ENCODE results near the gene FBXL7.

Gene FBXL7

DNA sequence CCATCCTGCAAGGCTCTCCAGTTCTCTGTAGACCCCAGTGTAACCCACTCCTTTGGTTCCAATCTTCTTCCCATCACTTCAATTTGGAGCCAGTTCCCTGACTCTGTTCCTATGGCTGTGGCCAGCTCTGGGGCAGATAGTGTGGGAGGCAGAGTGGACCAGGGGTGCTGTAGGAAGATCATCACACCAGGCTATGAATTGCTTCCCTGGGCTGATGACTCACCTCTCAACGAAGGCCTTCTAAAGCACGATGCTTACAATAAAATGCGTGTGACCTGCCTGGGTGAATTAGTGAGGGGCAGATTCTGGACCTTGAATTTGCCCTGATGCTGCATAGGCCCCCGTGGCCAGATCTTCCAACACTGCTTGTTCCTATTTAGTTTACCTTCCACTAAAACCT is 289.7 kb downstream of the FBXL7 start:
- no peak overlapping the region for H3K4me2 ChIP-seq (ENCODE audit: insufficient read depth, low read length)
- H3K4me1 ChIP-seq (ENCODE audit: insufficient read depth, low read length), result peaks cover 10% of the 10 kb centered on the region
- H2AFZ ChIP-seq (ENCODE audit: low read depth, low read length), result no peak overlapping the region
- no peaks in the 10 kb centered on the region for H3K9me3 ChIP-seq (ENCODE audit: insufficient read depth, low read length, severe bottlenecking)
- no peak for DNase-seq
- ATAC-seq (ENCODE audit: insufficient read depth, low read depth), result no peak
- peaks cover 2% of the 10 kb centered on the region; the same call in 1 of the 2 replicates for H4K20me1 ChIP-seq (ENCODE audit: insufficient read depth, low read length)
- no peaks in the 10 kb centered on the region for H3K27me3 ChIP-seq (ENCODE audit: insufficient read depth, low read length, poor library complexity)
- no peaks in the 10 kb centered on the region for H3K36me3 ChIP-seq (ENCODE audit: insufficient read depth, low read length)
- no peak overlapping the region for H3K27ac ChIP-seq (ENCODE audit: low read length)
- TF ChIP-seq, protein P1, sequence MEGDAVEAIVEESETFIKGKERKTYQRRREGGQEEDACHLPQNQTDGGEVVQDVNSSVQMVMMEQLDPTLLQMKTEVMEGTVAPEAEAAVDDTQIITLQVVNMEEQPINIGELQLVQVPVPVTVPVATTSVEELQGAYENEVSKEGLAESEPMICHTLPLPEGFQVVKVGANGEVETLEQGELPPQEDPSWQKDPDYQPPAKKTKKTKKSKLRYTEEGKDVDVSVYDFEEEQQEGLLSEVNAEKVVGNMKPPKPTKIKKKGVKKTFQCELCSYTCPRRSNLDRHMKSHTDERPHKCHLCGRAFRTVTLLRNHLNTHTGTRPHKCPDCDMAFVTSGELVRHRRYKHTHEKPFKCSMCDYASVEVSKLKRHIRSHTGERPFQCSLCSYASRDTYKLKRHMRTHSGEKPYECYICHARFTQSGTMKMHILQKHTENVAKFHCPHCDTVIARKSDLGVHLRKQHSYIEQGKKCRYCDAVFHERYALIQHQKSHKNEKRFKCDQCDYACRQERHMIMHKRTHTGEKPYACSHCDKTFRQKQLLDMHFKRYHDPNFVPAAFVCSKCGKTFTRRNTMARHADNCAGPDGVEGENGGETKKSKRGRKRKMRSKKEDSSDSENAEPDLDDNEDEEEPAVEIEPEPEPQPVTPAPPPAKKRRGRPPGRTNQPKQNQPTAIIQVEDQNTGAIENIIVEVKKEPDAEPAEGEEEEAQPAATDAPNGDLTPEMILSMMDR (IDR thresholded peaks at IDR 0.05; ENCODE audit: borderline replicate concordance, extremely low read depth, low read length, poor library complexity, severe bottlenecking), result no peak
- TF ChIP-seq EZH2 (IDR thresholded peaks at IDR 0.05; ENCODE audit: borderline replicate concordance, low read depth, low read length, severe bottlenecking), result no peak
- no peaks in the 10 kb centered on the region for H3K79me2 ChIP-seq (ENCODE audit: insufficient read depth, low read length)
- no peak overlapping the region for H3K9ac ChIP-seq (ENCODE audit: low read depth, low read length)
- H3K4me3 ChIP-seq (ENCODE audit: low read depth in 1 of 2, low read length in 2 of 2), result no peak overlapping the region

DNA sequence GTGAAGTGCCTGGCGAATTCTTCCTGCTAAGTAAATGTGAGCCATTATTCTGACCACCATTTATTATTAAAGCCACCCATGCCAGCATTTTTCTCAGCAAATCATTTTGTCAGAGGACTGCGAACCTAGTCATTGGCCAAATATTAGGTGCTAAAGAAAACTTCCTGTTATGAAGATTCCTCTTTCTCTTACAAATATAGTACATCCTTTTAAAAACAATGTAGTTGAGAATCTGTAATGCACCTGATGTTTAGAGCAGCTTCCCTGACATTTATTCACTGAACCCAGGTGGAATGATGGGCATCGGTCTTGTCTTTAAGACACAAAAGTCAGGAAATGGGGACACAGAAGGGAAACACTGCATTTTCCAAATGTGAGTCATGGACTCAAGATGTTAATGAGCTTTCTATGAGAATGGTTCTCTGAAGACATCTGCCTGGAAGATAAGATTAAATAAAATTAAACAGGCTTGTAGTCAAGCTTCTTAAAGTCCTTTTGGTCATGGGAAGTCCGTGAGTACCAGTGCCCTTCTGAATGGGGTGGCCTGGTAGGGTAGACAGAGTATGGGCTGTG is 290.6 kb downstream of the FBXL7 start:
- TF ChIP-seq EZH2 (IDR thresholded peaks at IDR 0.05; ENCODE audit: borderline replicate concordance, low read depth, low read length, severe bottlenecking), result no peak
- TF ChIP-seq, protein P1 (IDR thresholded peaks at IDR 0.05; ENCODE audit: borderline replicate concordance, extremely low read depth, low read length, poor library complexity, severe bottlenecking), result no peak
- H3K4me2 ChIP-seq (ENCODE audit: insufficient read depth, low read length), result no peak overlapping the region

DNA sequence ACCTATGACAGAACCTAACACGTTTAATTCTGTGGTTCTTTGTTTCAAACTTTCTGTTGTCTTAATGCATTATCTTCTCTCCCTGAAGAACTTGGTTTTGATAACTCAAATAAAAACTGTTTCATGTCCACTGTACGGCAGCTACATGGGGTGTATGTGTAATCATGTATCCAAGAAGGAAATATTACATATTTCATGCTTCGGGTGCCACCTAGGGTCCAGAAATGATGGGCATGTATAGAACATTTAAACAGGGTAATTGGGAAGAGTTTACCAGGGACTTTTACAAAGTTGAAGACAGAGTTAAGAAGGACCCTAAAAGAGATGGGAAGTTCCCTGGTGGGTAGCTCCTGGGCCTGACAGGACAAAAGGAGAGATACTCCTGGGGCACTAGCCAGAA is 291.3 kb downstream of the FBXL7 start:
- peaks cover 2% of the 10 kb centered on the region; the same call in 1 of the 2 replicates for H4K20me1 ChIP-seq (ENCODE audit: insufficient read depth, low read length)
- H3K36me3 ChIP-seq (ENCODE audit: insufficient read depth, low read length), result no peaks in the 10 kb centered on the region
- no peak overlapping the region for H3K9ac ChIP-seq (ENCODE audit: low read depth, low read length)
- H3K27me3 ChIP-seq (ENCODE audit: insufficient read depth, low read length, poor library complexity), result no peaks in the 10 kb centered on the region
- H2AFZ ChIP-seq (ENCODE audit: low read depth, low read length), result no peak overlapping the region
- TF ChIP-seq, protein P1 (IDR thresholded peaks at IDR 0.05; ENCODE audit: borderline replicate concordance, extremely low read depth, low read length, poor library complexity, severe bottlenecking), result peak; percentile 35
- TF ChIP-seq EZH2 (IDR thresholded peaks at IDR 0.05; ENCODE audit: borderline replicate concordance, low read depth, low read length, severe bottlenecking), result no peak
- no peak overlapping the region for H3K4me2 ChIP-seq (ENCODE audit: insufficient read depth, low read length)
- DNase-seq, result no peak
- H3K4me3 ChIP-seq (ENCODE audit: low read depth in 1 of 2, low read length in 2 of 2), result no peak overlapping the region
- H3K79me2 ChIP-seq (ENCODE audit: insufficient read depth, low read length), result no peaks in the 10 kb centered on the region
- H3K9me3 ChIP-seq (ENCODE audit: insufficient read depth, low read length, severe bottlenecking), result no peaks in the 10 kb centered on the region
- no peak overlapping the region for H3K27ac ChIP-seq (ENCODE audit: low read length)
- H3K4me1 ChIP-seq (ENCODE audit: insufficient read depth, low read length), result peaks cover 15% of the 10 kb centered on the region
- ATAC-seq (ENCODE audit: insufficient read depth, low read depth), result no peak

More for the DNA sequence above, 290.6 kb downstream of the FBXL7 start:
- ATAC-seq (ENCODE audit: insufficient read depth, low read depth) (no peak), DNase-seq (no peak)
- Histone ChIP-seq H3K9ac (ENCODE audit: low read depth, low read length) (no peak overlapping the region), H3K36me3 (ENCODE audit: insufficient read depth, low read length) (no peaks in the 10 kb centered on the region), H2AFZ (ENCODE audit: low read depth, low read length) (no peak overlapping the region), H3K9me3 (ENCODE audit: insufficient read depth, low read length, severe bottlenecking) (no peaks in the 10 kb centered on the region), H4K20me1 (ENCODE audit: insufficient read depth, low read length) (peaks cover 2% of the 10 kb centered on the region; the same call in 1 of the 2 replicates), H3K79me2 (ENCODE audit: insufficient read depth, low read length) (no peaks in the 10 kb centered on the region), H3K4me3 (ENCODE audit: low read depth in 1 of 2, low read length in 2 of 2) (no peak overlapping the region), H3K27me3 (ENCODE audit: insufficient read depth, low read length, poor library complexity) (no peaks in the 10 kb centered on the region), H3K27ac (ENCODE audit: low read length) (no peak overlapping the region), H3K4me1 (ENCODE audit: insufficient read depth, low read length) (peaks cover 15% of the 10 kb centered on the region)

All from DND-41 (cell line).